Aorta (tissue), 5 donors: ENCODE measurements around the gene SLC29A2. TPM values are rescaled to one million over a fixed set of nuclear protein-coding genes. Genes with fewer than 3 reads are reported as not detected.
A peak's percentile ranks its signal among the peaks of the same experiment; 100 is the strongest.

ENCODE experiments used
- ATAC-seq: fragments of 200-7000 bp; cut with Tn5 transposase; one replicate; pipeline ENCODE4 v1.9.1; 2022; ENCODE audit warnings: moderate library complexity; ENCODE audit not compliant: low FRiP score
- DNase-seq, 2 donors: peaks; one replicate each; pipeline ENCODE4 v3.0.0-alpha.2; 2020
- H3K27ac ChIP-seq, 2 donors: one replicate each; pipeline ENCODE4 v1.5.1; 2013; ENCODE audit warnings: low read length in 2 of 2, mild to moderate bottlenecking in 2 of 2, moderate library complexity in 2 of 2, control low read depth in 1 of 2, inconsistent platforms in 1 of 2, low read depth in 1 of 2
- H3K27me3 ChIP-seq, 2 donors: one replicate each; pipeline ENCODE4 v1.6.1; 2013; ENCODE audit warnings: control low read depth in 1 of 2, low read length in 1 of 2, mild to moderate bottlenecking in 1 of 2, moderate library complexity in 1 of 2; ENCODE audit not compliant: insufficient read depth in 2 of 2, control insufficient read depth in 1 of 2
- H3K36me3 ChIP-seq, 2 donors: one replicate each; pipeline ENCODE4 v1.6.1; 2013; ENCODE audit warnings: control low read depth in 1 of 2, low read length in 1 of 2, mild to moderate bottlenecking in 1 of 2; ENCODE audit not compliant: insufficient read depth in 2 of 2, control insufficient read depth in 1 of 2
- H3K4me1 ChIP-seq, 2 donors: one replicate each; pipeline ENCODE4 v1.6.1; 2013; ENCODE audit warnings: low read length in 2 of 2, control low read depth in 1 of 2, mild to moderate bottlenecking in 1 of 2, moderate library complexity in 1 of 2; ENCODE audit not compliant: insufficient read depth in 2 of 2, control insufficient read depth in 1 of 2
- H3K4me3 ChIP-seq, 2 donors: one replicate each; pipeline ENCODE4 v1.5.1; 2013; ENCODE audit warnings: low read length in 2 of 2, control low read depth in 1 of 2, mild to moderate bottlenecking in 1 of 2
- H3K9me3 ChIP-seq: one replicate; pipeline ENCODE4 v1.6.1; 2013; ENCODE audit warnings: mild to moderate bottlenecking, low read length; ENCODE audit not compliant: control insufficient read depth
- WGBS, 2 donors: extraction: QIAGEN DNeasy Blood & Tissue Kit; methylation state at CpG; one replicate each; pipeline ENCODE4 v1.1.7; 2013; 5-methylcytosine and 5-hydroxymethylcytosine counted together
- intact Hi-C, 2 donors: fragments of 100-400 bp; cut with DNase I; formaldehyde crosslinking; loops; one replicate each; pipeline versions ENCODE4 v1.14.2 to v1.15.0; 2022
- polyA plus RNA-seq, 2 donors: library from polyadenylated mRNA; stranded (reverse); fragments of 200-250 nt; gene quantifications; one replicate each; pipeline ENCODE4 v1.2.3, GENCODE V29; 2013
- total RNA-seq, 2 donors: library from RNA; stranded (reverse); fragmentation: NEBNext Ultra II Directional; extraction: Animal tissue kit (Norgen Biotek cat#: 25700); gene quantifications; one replicate each; pipeline ENCODE4 v1.2.1, GENCODE V29; 2021
- donor health status: healthy with polysubstance abuse.
- donor health status: Bipolar disorder and iron deficiency.
- donor health status: DM: no; HTN: no; CAD: no.
- donor health status: DM: no; HTN: no; CAD: no.
- donor health status: DM: yes; HTN: yes; CAD: no.

The SLC29A2 gene
- total and polyA plus RNA-seq, 4 donors = 0.38 to 3.9 (median 2.6) TPM

DNA sequence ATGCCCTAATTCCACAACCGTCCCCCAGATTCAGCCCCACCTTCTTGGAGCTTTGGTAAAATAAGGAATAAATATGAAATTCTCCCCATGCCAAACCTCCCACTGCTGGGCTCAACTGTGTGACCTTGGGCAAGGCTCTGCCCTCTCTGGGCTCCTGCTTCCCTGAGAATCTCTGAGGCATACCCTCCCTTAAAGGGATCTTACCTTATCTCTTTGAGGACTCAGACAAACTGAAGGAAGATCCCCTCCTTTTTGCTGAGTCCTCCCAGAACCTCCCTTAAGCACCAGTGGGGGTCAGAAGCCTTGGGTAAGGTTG, 57.4 kb downstream of the SLC29A2 start:
- no peak overlapping the region for H3K27ac ChIP-seq
- no peaks in the 10 kb centered on the region for H3K4me1 ChIP-seq
- intact Hi-C loops = loop anchor here in 1 of 2 donors (1.0 kb wide), 1 partner anchor 75 kb away; no protein-coding TSS in a partner anchor
- H3K36me3 ChIP-seq = no peaks in the 10 kb centered on the region
- DNase-seq (no peak), ATAC-seq (no peak)
- no peaks in the 10 kb centered on the region for H3K9me3 ChIP-seq
- no peak overlapping the region for H3K4me3 ChIP-seq
- WGBS, 2 donors = 87 to 89% methylated on average over 1 of the region's 1 CpG
- H3K27me3 ChIP-seq = no peaks in the 10 kb centered on the region

DNA sequence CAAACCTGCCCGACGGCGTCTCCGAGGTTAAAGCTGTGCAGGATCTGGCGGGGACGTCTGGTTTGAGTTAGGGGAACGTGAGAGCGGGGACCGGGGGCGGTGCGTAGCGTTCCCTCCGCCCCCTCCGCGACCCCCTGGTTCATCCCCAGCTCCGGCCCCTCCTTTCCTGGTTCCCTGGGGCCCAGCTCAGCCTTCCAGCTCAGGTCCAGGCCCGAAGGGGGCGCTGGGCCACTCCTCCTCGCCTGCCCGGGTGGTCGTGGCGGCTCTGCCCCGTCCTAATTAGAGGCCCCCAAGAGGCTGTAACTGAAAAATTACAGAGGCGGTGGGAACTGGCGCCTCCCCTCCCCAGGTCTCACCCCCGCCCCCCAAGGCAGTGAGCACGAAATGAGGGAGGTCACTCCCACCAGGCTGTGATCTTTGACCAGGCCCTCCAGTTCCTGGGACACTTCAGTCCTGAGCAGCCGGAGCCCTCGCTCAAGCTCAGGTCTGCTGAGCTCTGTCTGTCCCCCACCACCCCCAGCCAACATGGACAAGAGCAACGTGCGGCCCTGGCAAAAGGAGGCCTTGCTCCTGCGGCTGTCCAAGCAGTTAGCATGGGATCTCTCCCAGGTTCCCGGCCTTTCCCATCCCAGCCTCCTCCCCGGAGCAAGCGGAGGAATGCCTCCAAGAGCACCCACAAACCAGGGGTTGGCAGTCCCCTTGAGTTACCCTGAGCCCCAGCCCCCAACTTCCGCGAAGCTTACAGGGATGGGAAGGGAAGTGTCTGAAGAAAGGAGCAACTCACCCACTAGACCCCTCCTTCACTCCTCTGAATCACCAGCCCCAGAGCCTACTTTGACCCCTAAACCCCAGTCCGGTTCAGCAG, 58.0 kb downstream of the SLC29A2 start:
- intact Hi-C loops = loop anchor here in 1 of 2 donors (1.0 kb wide), 1 partner anchor 76 kb away; no protein-coding TSS in a partner anchor
- H3K4me1 ChIP-seq = no peaks in the 10 kb centered on the region
- DNase-seq (peak in 1 of 2 donors; percentile 56), ATAC-seq (no peak)
- no peak overlapping the region for H3K4me3 ChIP-seq
- H3K9me3 ChIP-seq = no peaks in the 10 kb centered on the region
- 42 to 44% methylated on average over 38 of the region's 38 CpGs for WGBS, 2 donors
- no peaks in the 10 kb centered on the region for H3K27me3 ChIP-seq
- no peaks in the 10 kb centered on the region for H3K36me3 ChIP-seq
- H3K27ac ChIP-seq = peak overlapping the region in 1 of 2 donors; percentile 72

DNA sequence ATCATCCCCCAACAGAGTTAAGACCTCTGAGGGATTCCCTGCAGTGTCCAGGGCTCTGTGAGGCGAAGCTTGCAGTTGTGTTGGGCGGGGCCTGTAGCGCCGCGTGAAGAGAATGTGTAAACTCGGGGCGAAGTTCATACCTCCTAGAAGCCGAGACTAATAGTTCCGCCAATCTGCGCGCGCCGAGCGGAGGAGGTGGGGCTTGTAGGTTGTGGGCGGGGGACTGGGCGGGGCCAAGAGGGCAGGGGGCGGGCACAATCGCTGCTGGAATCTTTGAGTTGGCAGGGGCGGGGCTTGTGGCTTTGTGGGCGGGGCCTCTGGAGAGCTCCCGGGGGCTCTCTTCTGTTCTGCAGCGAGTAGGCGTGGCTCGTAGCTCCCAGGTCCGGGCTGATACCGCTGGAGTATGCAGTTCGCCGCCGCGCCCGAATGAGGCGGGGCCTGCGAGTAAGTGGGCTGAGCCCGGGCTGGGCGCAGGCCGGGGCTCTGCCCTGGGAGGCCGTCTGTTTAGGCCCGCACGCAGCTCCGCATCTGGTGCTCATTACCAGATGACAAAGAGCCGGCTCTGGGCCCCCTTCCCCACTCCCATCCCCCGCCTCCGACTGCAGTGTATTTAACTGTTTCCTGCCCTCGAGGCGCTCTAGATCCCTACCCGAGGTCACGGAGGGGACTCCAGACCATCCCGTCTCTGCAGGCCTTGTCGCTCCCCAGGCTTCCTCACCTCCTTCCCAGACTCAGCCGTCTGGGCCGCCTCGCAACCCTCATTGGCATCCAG, 58.8 kb downstream of the SLC29A2 start:
- Histone ChIP-seq H3K27me3 (no peaks in the 10 kb centered on the region), H3K36me3 (no peaks in the 10 kb centered on the region), H3K27ac (peak overlapping the region in 1 of 2 donors; percentile 72), H3K4me3 (peak overlapping the region in 1 of 2 donors; percentile 62), H3K4me1 (no peaks in the 10 kb centered on the region), H3K9me3 (no peaks in the 10 kb centered on the region)
- ATAC-seq = peak; percentile 94
- intact Hi-C loops = no loop called here
- 4% methylated on average over 49 to 52 of the region's 52 CpGs for WGBS, 2 donors
- peak; percentile 99 for DNase-seq

Other genes with a start within 250 kb of the SLC29A2 start
- 10 to 100 TPM; 32.4 to 34.3 TPM for gene KLC2, start 114.1 kb downstream of the SLC29A2 start, total RNA-seq
- gene KLC2, start 114.1 kb downstream of the SLC29A2 start, polyA plus RNA-seq = 10 to 100 TPM; 14.8 to 27.0 TPM
- 100 to 1,000 TPM; 102 to 111 TPM for gene RAB1B, start 103.1 kb downstream of the SLC29A2 start, total RNA-seq
- 100 to 1,000 TPM; 125 to 130 TPM for gene RAB1B, start 103.1 kb downstream of the SLC29A2 start, polyA plus RNA-seq
- gene CNIH2, start 93.6 kb downstream of the SLC29A2 start, total RNA-seq = 1 to 10 TPM in 1 of 2 donors, under 1 TPM in 1; 0.75 to 1.1 TPM
- gene CNIH2, start 93.6 kb downstream of the SLC29A2 start, polyA plus RNA-seq = under 1 TPM in 1 of 2 donors, not detected in 1; 0.18 TPM
- gene YIF1A, start 82.6 kb downstream of the SLC29A2 start, total RNA-seq = 10 to 100 TPM; 73.2 to 75.5 TPM
- gene YIF1A, start 82.6 kb downstream of the SLC29A2 start, polyA plus RNA-seq = 100 to 1,000 TPM in 1 of 2 donors, 10 to 100 TPM in 1; 76.0 to 109 TPM
- under 1 TPM in 1 of 2 donors, not detected in 1; 0.13 TPM for gene TMEM151A, start 79.9 kb downstream of the SLC29A2 start, total RNA-seq
- gene TMEM151A, start 79.9 kb downstream of the SLC29A2 start, polyA plus RNA-seq = not detected
- gene CD248, start 54.7 kb downstream of the SLC29A2 start, total RNA-seq = 100 to 1,000 TPM in 1 of 2 donors, 10 to 100 TPM in 1; 38.6 to 118 TPM
- gene CD248, start 54.7 kb downstream of the SLC29A2 start, polyA plus RNA-seq = 1 to 10 TPM; 3.1 to 7.2 TPM
- gene RIN1, start 35.3 kb downstream of the SLC29A2 start, total RNA-seq = 1 to 10 TPM; 8.3 to 9.1 TPM
- 10 to 100 TPM in 1 of 2 donors, 1 to 10 TPM in 1; 1.8 to 13.3 TPM for gene RIN1, start 35.3 kb downstream of the SLC29A2 start, polyA plus RNA-seq
- 10 to 100 TPM; 21.5 to 22.4 TPM for gene BRMS1, start 26.7 kb downstream of the SLC29A2 start, total RNA-seq
- gene BRMS1, start 26.7 kb downstream of the SLC29A2 start, polyA plus RNA-seq = 10 to 100 TPM; 24.4 to 55.2 TPM
- gene B4GAT1, start 24.1 kb downstream of the SLC29A2 start, total RNA-seq = 10 to 100 TPM; 11.8 to 18.8 TPM
- 10 to 100 TPM in 1 of 2 donors, 1 to 10 TPM in 1; 7.0 to 18.3 TPM for gene B4GAT1, start 24.1 kb downstream of the SLC29A2 start, polyA plus RNA-seq
- 1 to 10 TPM in 1 of 2 donors, under 1 TPM in 1; 0.54 to 7.0 TPM for gene NPAS4, start 49.3 kb upstream of the SLC29A2 start, total RNA-seq
- gene NPAS4, start 49.3 kb upstream of the SLC29A2 start, polyA plus RNA-seq = 1 to 10 TPM in 1 of 2 donors, not detected in 1; 2.5 TPM
- gene MRPL11, start 67.1 kb upstream of the SLC29A2 start, total RNA-seq = 10 to 100 TPM; 27.6 to 33.5 TPM
- 10 to 100 TPM; 40.1 to 54.5 TPM for gene MRPL11, start 67.1 kb upstream of the SLC29A2 start, polyA plus RNA-seq
- gene PELI3, start 95.1 kb upstream of the SLC29A2 start, total RNA-seq = 10 to 100 TPM; 11.5 to 15.7 TPM
- gene PELI3, start 95.1 kb upstream of the SLC29A2 start, polyA plus RNA-seq = 10 to 100 TPM; 14.3 to 16.3 TPM
- 10 to 100 TPM; 15.5 to 24.8 TPM for gene DPP3, start 108.7 kb upstream of the SLC29A2 start, total RNA-seq
- gene DPP3, start 108.7 kb upstream of the SLC29A2 start, polyA plus RNA-seq = 10 to 100 TPM; 18.8 to 23.8 TPM
- 10 to 100 TPM; 27.2 to 58.1 TPM for gene BBS1, start 138.9 kb upstream of the SLC29A2 start, total RNA-seq
- gene BBS1, start 138.9 kb upstream of the SLC29A2 start, polyA plus RNA-seq = 10 to 100 TPM; 18.9 to 34.9 TPM
- 10 to 100 TPM in 1 of 2 donors, 1 to 10 TPM in 1; 9.3 to 14.7 TPM for gene ZDHHC24, start 174.3 kb upstream of the SLC29A2 start, total RNA-seq
- 1 to 10 TPM; 4.1 to 9.3 TPM for gene ZDHHC24, start 174.3 kb upstream of the SLC29A2 start, polyA plus RNA-seq
- 1 to 10 TPM in 1 of 2 donors, not detected in 1; 3.0 TPM for gene ACTN3, start 175.1 kb upstream of the SLC29A2 start, total RNA-seq
- not detected for gene ACTN3, start 175.1 kb upstream of the SLC29A2 start, polyA plus RNA-seq
- 100 to 1,000 TPM in 1 of 2 donors, 10 to 100 TPM in 1; 38.3 to 110 TPM for gene CTSF, start 196.8 kb upstream of the SLC29A2 start, total RNA-seq
- gene CTSF, start 196.8 kb upstream of the SLC29A2 start, polyA plus RNA-seq = 10 to 100 TPM; 52.1 to 98.5 TPM
- gene CCDC87, start 221.3 kb upstream of the SLC29A2 start, total RNA-seq = under 1 TPM; 0.19 to 0.33 TPM
- gene CCDC87, start 221.3 kb upstream of the SLC29A2 start, polyA plus RNA-seq = under 1 TPM in 1 of 2 donors, not detected in 1; 0.10 TPM
- gene CCS, start 221.4 kb upstream of the SLC29A2 start, total RNA-seq = 10 to 100 TPM; 25.7 to 48.0 TPM
- 100 to 1,000 TPM in 1 of 2 donors, 10 to 100 TPM in 1; 29.8 to 287 TPM for gene CCS, start 221.4 kb upstream of the SLC29A2 start, polyA plus RNA-seq
- gene RBM14, start 244.9 kb upstream of the SLC29A2 start, total RNA-seq = 10 to 100 TPM; 66.3 to 66.7 TPM
- 10 to 100 TPM; 11.4 to 41.4 TPM for gene RBM14, start 244.9 kb upstream of the SLC29A2 start, polyA plus RNA-seq